WTC11 (cell line): ENCODE data around the gene RIPPLY3. TPM values are rescaled to one million over a fixed set of nuclear protein-coding genes. Genes with fewer than 3 reads are reported as not detected.

ENCODE experiments used
- ATAC-seq: fragments of 200-7000 bp; cut with Tn5 transposase; 2 replicates; pipeline ENCODE4 v1.10.0; 2021; ENCODE audit warnings: mild to moderate bottlenecking, moderate library complexity
- CTCF ChIA-PET: fragments of 300-600 bp; sonication (Branson Sonifier 250); formaldehyde crosslinking; loops from one replicate; lab custom pipeline; 2021; ENCODE audit warnings: antibody characterized with exemption; lab: Charles Lee
- POLR2A ChIA-PET: fragments of 350-600 bp; sonication (Branson Sonifier 250); formaldehyde crosslinking; loops from one replicate; lab custom pipeline; 2021; ENCODE audit warnings: antibody characterized with exemption; lab: Charles Lee
- DNase-seq: peaks from one replicate; pipeline ENCODE4 v3.0.0; 2021; ENCODE audit warnings: low spot score
- H3K27ac Mint-ChIP-seq: 2 replicates; pipeline ENCODE4 v1.8.0; 2021; ENCODE audit warnings: mixed read lengths
- H3K27me3 Mint-ChIP-seq: 2 replicates; pipeline ENCODE4 v1.8.0; 2021; ENCODE audit warnings: low read depth, mild to moderate bottlenecking, moderate library complexity, mixed read lengths
- H3K36me3 Mint-ChIP-seq: 2 replicates; pipeline ENCODE4 v1.8.0; 2021; ENCODE audit warnings: mixed read lengths
- H3K4me1 Mint-ChIP-seq: 2 replicates; pipeline ENCODE4 v1.8.0; 2022; ENCODE audit warnings: mixed read lengths
- H3K4me3 Mint-ChIP-seq: 2 replicates; pipeline ENCODE4 v1.8.0; 2021; ENCODE audit warnings: mild to moderate bottlenecking, moderate library complexity, mixed read lengths
- H3K9me3 Mint-ChIP-seq: 2 replicates; pipeline ENCODE4 v1.8.0; 2021; ENCODE audit warnings: mixed read lengths
- CBFB ChIP-seq: sonication (generic); formaldehyde crosslinking; IDR thresholded peaks from 2 replicates; pipeline ENCODE4 v1.8.1; 2022; ENCODE audit warnings: mild to moderate bottlenecking, low read depth, missing genetic modification reagents
- ESRRA ChIP-seq: sonication (generic); formaldehyde crosslinking; IDR thresholded peaks from 2 replicates; pipeline ENCODE4 v1.8.1; 2022; ENCODE audit warnings: mild to moderate bottlenecking, missing genetic modification reagents, borderline replicate concordance
- ETV6 ChIP-seq: sonication (generic); formaldehyde crosslinking; IDR thresholded peaks from 2 replicates; pipeline ENCODE4 v1.8.1; 2022; ENCODE audit warnings: mild to moderate bottlenecking, missing genetic modification reagents
- NFATC4 ChIP-seq: fragments of 250-450 bp; sonication (Bioruptor Pico); IDR thresholded peaks from 2 replicates; pipeline ENCODE4 v1.9.0; 2021; ENCODE audit warnings: mild to moderate bottlenecking
- NFE2L1 ChIP-seq: sonication (generic); formaldehyde crosslinking; IDR thresholded peaks from 2 replicates; pipeline ENCODE4 v1.8.1; 2023; ENCODE audit warnings: missing genetic modification reagents
- NR1H2 ChIP-seq: sonication (generic); formaldehyde crosslinking; IDR thresholded peaks from 2 replicates; pipeline ENCODE4 v1.9.0; 2021; ENCODE audit warnings: mild to moderate bottlenecking, moderate library complexity, missing genetic modification reagents
- OVOL2 ChIP-seq: fragments of 250-450 bp; sonication (Bioruptor Pico); IDR thresholded peaks from 2 replicates; pipeline ENCODE4 v1.9.0; 2021; ENCODE audit warnings: mild to moderate bottlenecking, borderline replicate concordance
- SMAD3 ChIP-seq: sonication (generic); formaldehyde crosslinking; IDR thresholded peaks from 2 replicates; pipeline ENCODE4 v1.8.0; 2022; ENCODE audit warnings: missing genetic modification reagents, mild to moderate bottlenecking, borderline replicate concordance
- SMAD4 ChIP-seq: sonication (generic); formaldehyde crosslinking; IDR thresholded peaks from 2 replicates; pipeline ENCODE4 v1.8.0; 2022; ENCODE audit warnings: mild to moderate bottlenecking, missing genetic modification reagents
- SOX15 ChIP-seq: fragments of 250-450 bp; sonication (Bioruptor Pico); IDR thresholded peaks from 2 replicates; pipeline ENCODE4 v1.9.0; 2021; ENCODE audit warnings: mild to moderate bottlenecking
- SP1 ChIP-seq: sonication (generic); formaldehyde crosslinking; conservative IDR thresholded peaks from 2 replicates; pipeline ENCODE4 v1.8.1; 2022; ENCODE audit warnings: missing genetic modification reagents
- TCF7 ChIP-seq: sonication (generic); formaldehyde crosslinking; IDR thresholded peaks from 2 replicates; pipeline ENCODE4 v1.8.0; 2022; ENCODE audit warnings: mild to moderate bottlenecking, low read depth, missing genetic modification reagents, moderate library complexity
- ZBTB43 ChIP-seq: sonication (generic); formaldehyde crosslinking; IDR thresholded peaks from 2 replicates; pipeline ENCODE4 v1.8.1; 2023; ENCODE audit warnings: mild to moderate bottlenecking, missing genetic modification reagents
- ZNF121 ChIP-seq: sonication (generic); formaldehyde crosslinking; IDR thresholded peaks from 2 replicates; pipeline ENCODE4 v1.8.0; 2023; ENCODE audit warnings: missing genetic modification reagents
- ZNF219 ChIP-seq: sonication (generic); formaldehyde crosslinking; IDR thresholded peaks from 2 replicates; pipeline ENCODE4 v1.8.0; 2023; ENCODE audit warnings: missing genetic modification reagents, mild to moderate bottlenecking, borderline replicate concordance
- ZNF396 ChIP-seq: fragments of 250-450 bp; sonication (Bioruptor Pico); IDR thresholded peaks from 2 replicates; pipeline ENCODE4 v1.8.0; 2021; ENCODE audit warnings: mild to moderate bottlenecking, moderate library complexity, borderline replicate concordance
- ZNF416 ChIP-seq: fragments of 250-450 bp; sonication (Bioruptor Pico); IDR thresholded peaks from 2 replicates; pipeline ENCODE4 v1.9.0; 2021; ENCODE audit warnings: mild to moderate bottlenecking, inconsistent platforms
- ZNF532 ChIP-seq: fragments of 250-450 bp; sonication (Bioruptor Pico); IDR thresholded peaks from 2 replicates; pipeline ENCODE4 v1.9.0; 2021; ENCODE audit warnings: mild to moderate bottlenecking, borderline replicate concordance
- ZNF671 ChIP-seq: fragments of 250-450 bp; sonication (Bioruptor Pico); IDR thresholded peaks from 2 replicates; pipeline ENCODE4 v1.8.0; 2021; ENCODE audit warnings: mild to moderate bottlenecking
- total RNA-seq: library from RNA; stranded (reverse); gene quantifications from 3 replicates; pipeline ENCODE4 v1.2.3, GENCODE V29; 2021
- TF ChIP-seq, protein P1 (sequence below): sonication (generic); formaldehyde crosslinking; IDR thresholded peaks from 2 replicates; pipeline ENCODE4 v1.8.1; 2023; ENCODE audit warnings: mild to moderate bottlenecking, missing genetic modification reagents
- TF ChIP-seq, protein P2 (sequence below): sonication (generic); formaldehyde crosslinking; IDR thresholded peaks from 2 replicates; pipeline ENCODE4 v1.8.1; 2022; ENCODE audit warnings: mild to moderate bottlenecking, moderate library complexity, missing genetic modification reagents
- TF ChIP-seq, protein P3 (sequence below): sonication (generic); formaldehyde crosslinking; conservative IDR thresholded peaks from 2 replicates; pipeline ENCODE4 v1.8.1; 2022; ENCODE audit warnings: mild to moderate bottlenecking, missing genetic modification reagents
- TF ChIP-seq, protein P4 (sequence below): sonication (generic); formaldehyde crosslinking; IDR thresholded peaks from 2 replicates; pipeline ENCODE4 v1.8.0; 2022; ENCODE audit warnings: mild to moderate bottlenecking, missing genetic modification reagents

Gene RIPPLY3
- total RNA-seq, 1 experiment from 2014 or later: 3.5 TPM

GRCh38 chr21:37028570-37028969, 22.1 kb downstream of the RIPPLY3 start:
- Mint-ChIP-seq H3K9me3 (peaks cover 1% of the 10 kb centered on the region), H3K27ac (no peak overlapping the region), H3K4me1 (0 out of 2 replicates have a peak, but pooled peaks cover 4% of the 10 kb centered on the region), H3K27me3 (peaks cover 3% of the 10 kb centered on the region; the same call in 1 of the 2 replicates), H3K4me3 (no peak overlapping the region), H3K36me3 (no peaks in the 10 kb centered on the region)
- POLR2A ChIA-PET: no interaction called here
- CTCF ChIA-PET: no interaction called here
- ATAC-seq: no peak
- DNase-seq: no peak
- TF ChIP-seq SP1 (CRISPR knock-in tag) (no peak), NFE2L1 (CRISPR knock-in tag) (no peak), ZNF396 (CRISPR knock-in tag) (no peak), ZNF532 (CRISPR knock-in tag) (no peak), CBFB (CRISPR knock-in tag) (no peak), ZNF416 (CRISPR knock-in tag) (no peak), ZNF121 (CRISPR knock-in tag) (no peak), ZNF219 (CRISPR knock-in tag) (no peak), TCF7 (CRISPR knock-in tag) (no peak), ESRRA (CRISPR knock-in tag) (no peak), SMAD3 (CRISPR knock-in tag) (no peak), OVOL2 (no peak), SMAD4 (CRISPR knock-in tag) (no peak)
- TF ChIP-seq, protein P1, sequence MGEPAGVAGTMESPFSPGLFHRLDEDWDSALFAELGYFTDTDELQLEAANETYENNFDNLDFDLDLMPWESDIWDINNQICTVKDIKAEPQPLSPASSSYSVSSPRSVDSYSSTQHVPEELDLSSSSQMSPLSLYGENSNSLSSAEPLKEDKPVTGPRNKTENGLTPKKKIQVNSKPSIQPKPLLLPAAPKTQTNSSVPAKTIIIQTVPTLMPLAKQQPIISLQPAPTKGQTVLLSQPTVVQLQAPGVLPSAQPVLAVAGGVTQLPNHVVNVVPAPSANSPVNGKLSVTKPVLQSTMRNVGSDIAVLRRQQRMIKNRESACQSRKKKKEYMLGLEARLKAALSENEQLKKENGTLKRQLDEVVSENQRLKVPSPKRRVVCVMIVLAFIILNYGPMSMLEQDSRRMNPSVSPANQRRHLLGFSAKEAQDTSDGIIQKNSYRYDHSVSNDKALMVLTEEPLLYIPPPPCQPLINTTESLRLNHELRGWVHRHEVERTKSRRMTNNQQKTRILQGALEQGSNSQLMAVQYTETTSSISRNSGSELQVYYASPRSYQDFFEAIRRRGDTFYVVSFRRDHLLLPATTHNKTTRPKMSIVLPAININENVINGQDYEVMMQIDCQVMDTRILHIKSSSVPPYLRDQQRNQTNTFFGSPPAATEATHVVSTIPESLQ (CRISPR knock-in tag): no peak
- TF ChIP-seq, protein P2, sequence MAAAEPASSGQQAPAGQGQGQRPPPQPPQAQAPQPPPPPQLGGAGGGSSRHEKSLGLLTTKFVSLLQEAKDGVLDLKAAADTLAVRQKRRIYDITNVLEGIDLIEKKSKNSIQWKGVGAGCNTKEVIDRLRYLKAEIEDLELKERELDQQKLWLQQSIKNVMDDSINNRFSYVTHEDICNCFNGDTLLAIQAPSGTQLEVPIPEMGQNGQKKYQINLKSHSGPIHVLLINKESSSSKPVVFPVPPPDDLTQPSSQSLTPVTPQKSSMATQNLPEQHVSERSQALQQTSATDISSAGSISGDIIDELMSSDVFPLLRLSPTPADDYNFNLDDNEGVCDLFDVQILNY (CRISPR knock-in tag): no peak
- TF ChIP-seq, all 79 proteins: peak for 0

DNA sequence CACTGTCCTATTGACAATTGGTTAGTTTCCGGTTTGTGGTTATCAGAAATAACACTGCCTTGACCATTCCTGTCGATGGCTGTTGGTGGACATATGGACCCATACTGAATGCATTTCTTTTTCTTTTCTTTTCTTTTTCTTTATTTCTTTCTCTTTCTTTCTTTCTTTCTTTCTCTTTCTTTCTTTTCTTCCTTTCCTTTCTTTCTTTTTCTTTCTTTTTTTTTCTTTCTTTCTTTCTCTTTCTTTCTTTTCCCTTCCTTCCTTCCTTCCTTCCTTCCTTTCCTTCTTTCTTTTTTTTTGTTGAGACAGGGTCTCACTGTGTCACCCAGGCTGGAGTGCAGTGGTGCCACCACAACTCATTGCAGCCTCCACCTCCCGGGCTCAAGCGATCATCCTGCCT, 24.4 kb downstream of the RIPPLY3 start:
- H3K9me3 Mint-ChIP-seq: no peaks in the 10 kb centered on the region
- no peak overlapping the region for H3K4me3 Mint-ChIP-seq
- peaks cover 8% of the 10 kb centered on the region for H3K27me3 Mint-ChIP-seq
- ATAC-seq: no peak
- no peak overlapping the region for H3K27ac Mint-ChIP-seq
- CTCF ChIA-PET: interaction anchor here (1.4 kb wide), 1 partner anchor 54 kb away, joined by 3 read pairs; no protein-coding TSS in a partner anchor
- POLR2A ChIA-PET: interaction anchor here (0.6 kb wide), 1 partner anchor 9 kb away, joined by 8 read pairs; no protein-coding TSS in a partner anchor
- DNase-seq: no peak
- 0 out of 2 replicates have a peak, but pooled peaks cover 4% of the 10 kb centered on the region for H3K4me1 Mint-ChIP-seq
- no peaks in the 10 kb centered on the region for H3K36me3 Mint-ChIP-seq
- TF ChIP-seq, protein P3, sequence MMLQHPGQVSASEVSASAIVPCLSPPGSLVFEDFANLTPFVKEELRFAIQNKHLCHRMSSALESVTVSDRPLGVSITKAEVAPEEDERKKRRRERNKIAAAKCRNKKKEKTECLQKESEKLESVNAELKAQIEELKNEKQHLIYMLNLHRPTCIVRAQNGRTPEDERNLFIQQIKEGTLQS: no peak
- TF ChIP-seq SOX15 (CRISPR knock-in tag): no peak
- TF ChIP-seq, protein P4, sequence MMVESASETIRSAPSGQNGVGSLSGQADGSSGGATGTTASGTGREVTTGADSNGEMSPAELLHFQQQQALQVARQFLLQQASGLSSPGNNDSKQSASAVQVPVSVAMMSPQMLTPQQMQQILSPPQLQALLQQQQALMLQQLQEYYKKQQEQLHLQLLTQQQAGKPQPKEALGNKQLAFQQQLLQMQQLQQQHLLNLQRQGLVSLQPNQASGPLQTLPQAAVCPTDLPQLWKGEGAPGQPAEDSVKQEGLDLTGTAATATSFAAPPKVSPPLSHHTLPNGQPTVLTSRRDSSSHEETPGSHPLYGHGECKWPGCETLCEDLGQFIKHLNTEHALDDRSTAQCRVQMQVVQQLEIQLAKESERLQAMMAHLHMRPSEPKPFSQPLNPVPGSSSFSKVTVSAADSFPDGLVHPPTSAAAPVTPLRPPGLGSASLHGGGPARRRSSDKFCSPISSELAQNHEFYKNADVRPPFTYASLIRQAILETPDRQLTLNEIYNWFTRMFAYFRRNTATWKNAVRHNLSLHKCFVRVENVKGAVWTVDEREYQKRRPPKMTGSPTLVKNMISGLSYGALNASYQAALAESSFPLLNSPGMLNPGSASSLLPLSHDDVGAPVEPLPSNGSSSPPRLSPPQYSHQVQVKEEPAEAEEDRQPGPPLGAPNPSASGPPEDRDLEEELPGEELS (CRISPR knock-in tag): no peak
- no peak for TF ChIP-seq NFATC4 (CRISPR knock-in tag)
- no peak for TF ChIP-seq ZBTB43 (CRISPR knock-in tag)
- TF ChIP-seq ETV6 (CRISPR knock-in tag): no peak
- TF ChIP-seq, protein P2 (CRISPR knock-in tag): no peak
- no peak for TF ChIP-seq ZNF416 (CRISPR knock-in tag)
- TF ChIP-seq ZNF671 (CRISPR knock-in tag): no peak
- TF ChIP-seq OVOL2: no peak
- no peak for TF ChIP-seq ZNF121 (CRISPR knock-in tag)
- no peak for TF ChIP-seq NFE2L1 (CRISPR knock-in tag)
- no peak for TF ChIP-seq NR1H2 (CRISPR knock-in tag)
